H1 (cell line): ENCODE results near the gene CD72. TPM values are rescaled to one million over a fixed set of nuclear protein-coding genes. Genes with fewer than 3 reads are reported as not detected.

Source experiments
- CTCF ChIA-PET: fragments of 300-600 bp; sonication (Branson Sonifier 250); formaldehyde crosslinking; loops from one replicate; lab custom pipeline; 2021; ENCODE audit not compliant: partially characterized antibody; lab: Charles Lee
- POLR2A ChIA-PET: fragments of 300-600 bp; sonication (Branson Sonifier 250); formaldehyde crosslinking; loops from one replicate; lab custom pipeline; 2021; ENCODE audit warnings: inconsistent platforms; ENCODE audit not compliant: partially characterized antibody; lab: Charles Lee
- DNase-seq, 2 experiments: peaks; one replicate each; pipeline versions ENCODE4 v3.0.0 to v3.0.0-alpha.2; 2010 to 2022; ENCODE audit warnings: low spot score in 2 of 2, low read depth in 1 of 2, mixed read lengths in 1 of 2
- FAIRE-seq: peaks from 2 replicates; lab custom pipeline; 2011; peaks lifted over from hg19 to GRCh38; lab: Jason Lieb, UNC
- H2AFZ ChIP-seq: 2 replicates; pipeline ENCODE4 v1.8.1; 2012; ENCODE audit warnings: low read length, inconsistent platforms
- H2AK5ac ChIP-seq: 2 replicates; pipeline ENCODE4 v1.6.1; 2013; ENCODE audit warnings: low read depth, low read length
- H2BK120ac ChIP-seq: replicated peaks from 2 replicates; pipeline ENCODE3; 2013; ENCODE audit warnings: low read depth, low read length, inconsistent platforms
- H2BK12ac ChIP-seq: 2 replicates; pipeline ENCODE4 v1.6.1; 2013; ENCODE audit warnings: low read depth, low read length
- H2BK15ac ChIP-seq: 2 replicates; pipeline ENCODE4 v1.6.1; 2013; ENCODE audit warnings: low read length
- H2BK20ac ChIP-seq: 2 replicates; pipeline ENCODE4 v1.6.1; 2013; ENCODE audit warnings: low read length
- H2BK5ac ChIP-seq: 2 replicates; pipeline ENCODE4 v1.6.1; 2013; ENCODE audit warnings: low read depth, low read length
- H3K14ac ChIP-seq: 2 replicates; pipeline ENCODE4 v1.6.1; 2013; ENCODE audit warnings: inconsistent platforms; ENCODE audit not compliant: insufficient read length
- H3K18ac ChIP-seq: 2 replicates; pipeline ENCODE4 v1.6.1; 2013; ENCODE audit warnings: low read length; ENCODE audit errors: extremely low read depth
- H3K23ac ChIP-seq: 2 replicates; pipeline ENCODE4 v1.6.1; 2013; ENCODE audit warnings: inconsistent platforms; ENCODE audit not compliant: insufficient read length
- H3K23me2 ChIP-seq: 2 replicates; pipeline ENCODE4 v1.6.1; 2013; ENCODE audit warnings: low read depth, low read length
- H3K27ac ChIP-seq: 2 replicates; pipeline ENCODE4 v1.6.1; 2011; ENCODE audit warnings: low read depth, low read length, inconsistent platforms
- H3K27me3 ChIP-seq, 4 experiments: replicated peaks in 1 of 4; 1 replicate in 1 of 4; 2 replicates in 3 of 4; pipeline versions ENCODE4 v1.6.1 to v1.8.1; 2011 to 2013; ENCODE audit warnings: low read length in 3 of 4, mild to moderate bottlenecking in 3 of 4, inconsistent platforms in 2 of 4, mixed read lengths in 2 of 4, moderate library complexity in 1 of 4; ENCODE audit not compliant: control insufficient read depth in 3 of 4, insufficient read depth in 3 of 4; ENCODE audit errors: extremely low read depth in 1 of 4
- H3K36me3 ChIP-seq, 4 experiments: 2 replicates each; pipeline versions ENCODE4 v1.6.1 to v1.8.1; 2011 to 2013; ENCODE audit warnings: mild to moderate bottlenecking in 4 of 4, low read length in 3 of 4, moderate library complexity in 2 of 4, control low read depth in 1 of 4, inconsistent platforms in 1 of 4; ENCODE audit not compliant: insufficient read depth in 4 of 4, control insufficient read depth in 2 of 4
- H3K4ac ChIP-seq: replicated peaks from 2 replicates; pipeline ENCODE3; 2013; ENCODE audit warnings: low read length, low read depth, mixed read lengths, inconsistent platforms; ENCODE audit not compliant: insufficient read length
- H3K4me1 ChIP-seq, 4 experiments: replicated peaks in 1 of 4; 1 replicate in 1 of 4; 2 replicates in 3 of 4; pipeline versions ENCODE4 v1.6.1 to v1.8.1; 2011 to 2013; ENCODE audit warnings: low read length in 3 of 4, inconsistent platforms in 2 of 4, mixed read lengths in 1 of 4; ENCODE audit not compliant: insufficient read depth in 4 of 4, control insufficient read depth in 3 of 4
- H3K4me2 ChIP-seq, 2 experiments: 2 replicates each; pipeline versions ENCODE4 v1.6.1 to v1.8.1; 2011 to 2013; ENCODE audit warnings: low read depth in 2 of 2, low read length in 2 of 2, control low read depth in 1 of 2, inconsistent platforms in 1 of 2, mild to moderate bottlenecking in 1 of 2; ENCODE audit not compliant: insufficient read depth in 1 of 2
- H3K4me3 ChIP-seq, 4 experiments: fragments of 200-600, 300-600 bp in 1 of 4; sonication (generic), shearing (Covaris generic), sonication (Bioruptor Twin) in 1 of 4; 2 replicates each; pipeline versions ENCODE4 v1.5.1 to v1.8.1; 2011 to 2016; ENCODE audit warnings: low read length in 4 of 4, low read depth in 3 of 4, control low read depth in 2 of 4, inconsistent platforms in 2 of 4, mild to moderate bottlenecking in 2 of 4, mixed read lengths in 1 of 4, moderate library complexity in 1 of 4; ENCODE audit not compliant: insufficient read depth in 2 of 4; ENCODE audit errors: extremely low read depth in 1 of 4
- H3K56ac ChIP-seq: replicated peaks from 2 replicates; pipeline ENCODE3; 2013; ENCODE audit warnings: low read depth, mild to moderate bottlenecking, mixed read lengths, low read length, inconsistent platforms; ENCODE audit not compliant: insufficient read length
- H3K79me1 ChIP-seq: 2 replicates; pipeline ENCODE4 v1.6.1; 2013; ENCODE audit warnings: low read depth, low read length, control low read depth
- H3K79me2 ChIP-seq, 2 experiments: 2 replicates each; pipeline versions ENCODE4 v1.6.1 to v1.8.1; 2012 to 2013; ENCODE audit warnings: low read length in 2 of 2, mild to moderate bottlenecking in 2 of 2, inconsistent platforms in 1 of 2; ENCODE audit not compliant: insufficient read depth in 2 of 2, control insufficient read depth in 1 of 2
- H3K9ac ChIP-seq, 4 experiments: replicated peaks in 1 of 4; 1 replicate in 1 of 4; 2 replicates in 3 of 4; pipeline versions ENCODE4 v1.6.1 to v1.8.1; 2011 to 2013; ENCODE audit warnings: low read depth in 3 of 4, low read length in 3 of 4, control low read depth in 2 of 4, mild to moderate bottlenecking in 2 of 4, moderate library complexity in 2 of 4, inconsistent platforms in 1 of 4; ENCODE audit errors: extremely low read depth in 1 of 4
- H3K9me3 ChIP-seq, 2 experiments: 2 replicates each; pipeline versions ENCODE4 v1.6.1 to v1.8.1; 2012 to 2013; ENCODE audit warnings: mild to moderate bottlenecking in 2 of 2, moderate library complexity in 2 of 2, control low read depth in 1 of 2, inconsistent platforms in 1 of 2, low read depth in 1 of 2, low read length in 1 of 2, mixed read lengths in 1 of 2; ENCODE audit not compliant: insufficient read depth in 2 of 2
- H4K20me1 ChIP-seq, 2 experiments: replicated peaks in 1 of 2; 2 replicates each; pipeline versions ENCODE3 to v1.8.1; 2011 to 2013; ENCODE audit warnings: inconsistent platforms in 2 of 2, low read length in 2 of 2, mild to moderate bottlenecking in 1 of 2; ENCODE audit not compliant: insufficient read depth in 2 of 2, control insufficient read depth in 1 of 2
- H4K5ac ChIP-seq: 2 replicates; pipeline ENCODE4 v1.6.1; 2013; ENCODE audit warnings: low read length, low read depth, mixed read lengths, inconsistent platforms; ENCODE audit not compliant: insufficient read length
- H4K8ac ChIP-seq: 2 replicates; pipeline ENCODE4 v1.8.0; 2013; ENCODE audit warnings: mild to moderate bottlenecking, moderate library complexity, low read length, inconsistent platforms; ENCODE audit not compliant: insufficient read depth; ENCODE audit errors: extremely low read depth
- H4K91ac ChIP-seq: replicated peaks from 2 replicates; pipeline ENCODE3; 2013; ENCODE audit warnings: low read length, mixed read lengths, inconsistent platforms; ENCODE audit not compliant: insufficient read length
- CTCF ChIP-seq, 3 experiments: IDR thresholded peaks; 1 replicate in 2 of 3; 2 replicates in 1 of 3; pipeline versions ENCODE4 v1.5.1 to v1.6.1; 2011; ENCODE audit warnings: low read length in 3 of 3, mild to moderate bottlenecking in 3 of 3, inconsistent platforms in 2 of 3, low read depth in 1 of 3, moderate library complexity in 1 of 3; ENCODE audit not compliant: insufficient read depth in 1 of 3; ENCODE audit errors: control extremely low read depth in 1 of 3
- MAX ChIP-seq: IDR thresholded peaks from 2 replicates; pipeline ENCODE4 v1.6.1; 2012; ENCODE audit warnings: inconsistent platforms
- RFX5 ChIP-seq: IDR thresholded peaks from 2 replicates; pipeline ENCODE4 v1.6.1; 2011; ENCODE audit warnings: low read depth, low read length, improper control_type of control experiment, borderline replicate concordance
- RNF2 ChIP-seq: fragments of 200-900, 300-1000 bp; sonication (generic); IDR thresholded peaks from 2 replicates; pipeline ENCODE4 v1.7.1; 2016; ENCODE audit warnings: borderline replicate concordance, low read depth, mild to moderate bottlenecking, antibody characterized with exemption, low read length; ENCODE audit not compliant: poor library complexity, severe bottlenecking; ENCODE audit errors: missing control alignments
- TBP ChIP-seq: IDR thresholded peaks from 2 replicates; pipeline ENCODE4 v1.6.1; 2011; ENCODE audit warnings: low read depth, low read length, improper control_type of control experiment
- WGBS, 2 experiments: shearing (Covaris generic) in 1 of 2; methylation state at CpG; one replicate each; pipeline versions ENCODE4 v1.1.6 to v1.1.7; 2013 to 2015; ENCODE audit warnings: low lambda C conversion rate in 2 of 2, mixed read lengths in 2 of 2, inconsistent platforms in 1 of 2, low coverage in 1 of 2, missing lambda C conversion rate in 1 of 2; ENCODE audit not compliant: insufficient replicate concordance in 2 of 2, insufficient coverage in 1 of 2, insufficient read length in 1 of 2; ENCODE audit errors: extremely low coverage in 1 of 2, missing lambda C conversion rate in 1 of 2; 5-methylcytosine and 5-hydroxymethylcytosine counted together
- polyA plus RNA-seq, 7 experiments: library from polyadenylated mRNA; depleted of rRNA in 3 of 7; stranded (reverse) in 5 of 7; unstranded in 2 of 7; fragments of >200 nt in 5 of 7; fragments of 200-250 nt in 2 of 7; gene quantifications; 1 replicate in 5 of 7; 2 replicates in 1 of 7; 4 replicates in 1 of 7; pipeline versions ENCODE4 v1.2.1 to v1.2.3, GENCODE V29; 2011 to 2013; ENCODE audit warnings: missing spikeins in 2 of 7, mixed read lengths in 2 of 7
- total RNA-seq: library from RNA; stranded (reverse); fragmentation: NEBNext Ultra II Directional; extraction: Animal tissue kit (Norgen Biotek cat#: 25700); gene quantifications from 2 replicates; pipeline ENCODE4 v1.2.1, GENCODE V29; 2021

Gene CD72
- total and polyA plus RNA-seq, 2 of the 8 experiments (the other 6 are each of a cell fraction or from before 2014, with no cell fraction given) = 4.0 to 4.5 TPM

- WGBS, 2 experiments = 88% methylated on average over 2 of the region's 2 CpGs; no CpG with 5 or more reads in 1 of the 2 experiments
- Histone ChIP-seq H2AFZ (no peak overlapping the region), H3K23me2 (no peaks in the 10 kb centered on the region; the same call in 1 of the 2 replicates), H2BK120ac (no peak overlapping the region), H3K4me3 (no peak overlapping the region), H4K5ac (no peak overlapping the region), H3K9ac (no peak overlapping the region), H3K9me3 (no peaks in the 10 kb centered on the region), H3K4me1 (peaks cover 0 to 3% (median 0%) of the 10 kb centered on the region in 4 experiments; a peak in 1 of 7 replicates), H3K4ac (no peak overlapping the region), H3K18ac (no peak overlapping the region), H4K20me1 (no peaks in the 10 kb centered on the region), H3K36me3 (no peaks in the 10 kb centered on the region), H3K14ac (no peak overlapping the region), H2BK5ac (no peak overlapping the region), H3K56ac (no peak overlapping the region), H2BK12ac (no peak overlapping the region), H2BK20ac (no peak overlapping the region), H4K91ac (no peak overlapping the region), H3K79me2 (no peaks in the 10 kb centered on the region), H2AK5ac (no peak overlapping the region), H3K23ac (no peak overlapping the region), H2BK15ac (no peak overlapping the region), H3K4me2 (no peak overlapping the region), H3K27me3 (no peaks in the 10 kb centered on the region), H3K79me1 (no peaks in the 10 kb centered on the region), H4K8ac (no peak overlapping the region), H3K27ac (no peak overlapping the region)
- no peak for FAIRE-seq
- DNase-seq = no peak
- POLR2A ChIA-PET = interaction anchor here (0.7 to 1.0 kb wide), 2 partner anchors 9 to 13 kb away, joined by 3 to 4 read pairs; no protein-coding TSS in a partner anchor
- CTCF ChIA-PET = interaction anchor here (0.6 to 4.9 kb wide), 11 partner anchors 13 to 308 kb away, joined by 3 to 42 read pairs (median 4); no protein-coding TSS in a partner anchor
- TF ChIP-seq CTCF (IDR thresholded peaks at IDR 0.05; ENCODE audit: control extremely low read depth in 1 of 3, insufficient read depth in 1 of 3, low read depth in 1 of 3, low read length in 3 of 3) (peak in 2 of 3 experiments; percentile 25 to 49; a peak in 3 of 4 replicates), TBP (no peak), RNF2 (no peak), RFX5 (no peak), MAX (no peak)
These were observed 51.8 kb downstream of the CD72 start for GRCh38 chr9:35566417-35566816.
